Umbilical cord (tissue), 2 donors: ENCODE results near the gene C14orf180. TPM values are rescaled to one million over a fixed set of nuclear protein-coding genes. Genes with fewer than 3 reads are reported as not detected.

Source experiments
- DNase-seq: peaks from one replicate; pipeline ENCODE4 v3.0.0-alpha.2; 2015; ENCODE audit warnings: low spot score
- total RNA-seq: library from RNA; depleted of rRNA; stranded (reverse); fragments of >200 nt; gene quantifications from one replicate; pipeline ENCODE4 v1.2.3, GENCODE V29; 2014; ENCODE audit warnings: low replicate concordance; ENCODE audit not compliant: insufficient read depth

C14orf180 gene
- total RNA-seq, 1 donor from 2014 or later, result 5.1 TPM

DNA sequence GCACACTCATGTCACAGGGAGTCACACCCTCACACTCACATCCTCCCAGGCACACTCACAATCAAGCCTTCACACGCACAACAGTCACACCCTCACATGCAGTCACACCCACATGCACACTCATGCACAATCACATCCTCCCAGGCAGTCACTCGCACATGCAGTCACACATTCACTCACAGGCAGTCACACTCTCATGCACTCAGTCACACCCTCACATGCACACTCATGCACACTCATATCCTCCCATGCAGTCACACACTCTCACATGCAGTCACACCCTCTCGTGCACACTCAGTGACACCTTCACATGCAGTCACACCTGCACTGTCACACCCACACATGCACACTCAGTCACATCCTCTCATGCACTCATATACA lies 12.7 kb downstream of the C14orf180 start:
- no peak for DNase-seq

DNA sequence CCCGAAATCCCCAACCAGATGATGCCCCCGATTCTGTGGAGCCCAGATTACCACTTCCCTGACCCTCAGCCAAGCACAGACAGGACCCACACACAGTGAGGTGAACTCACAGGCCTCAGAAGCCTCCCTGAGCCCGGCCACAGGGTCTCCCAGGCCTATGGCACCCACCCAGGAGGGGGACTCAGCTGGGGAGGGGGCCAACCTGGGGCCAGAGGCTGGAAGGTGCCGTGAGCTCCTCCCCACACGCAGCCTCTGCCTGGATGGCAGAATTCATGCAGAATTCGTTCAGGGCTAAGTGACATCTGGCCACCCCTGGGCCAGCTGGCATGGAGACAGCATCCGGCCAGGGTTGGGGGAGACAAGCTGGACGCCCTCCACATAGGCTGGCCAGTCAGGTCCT lies 13.2 kb downstream of the C14orf180 start:
- DNase-seq, result no peak

DNA sequence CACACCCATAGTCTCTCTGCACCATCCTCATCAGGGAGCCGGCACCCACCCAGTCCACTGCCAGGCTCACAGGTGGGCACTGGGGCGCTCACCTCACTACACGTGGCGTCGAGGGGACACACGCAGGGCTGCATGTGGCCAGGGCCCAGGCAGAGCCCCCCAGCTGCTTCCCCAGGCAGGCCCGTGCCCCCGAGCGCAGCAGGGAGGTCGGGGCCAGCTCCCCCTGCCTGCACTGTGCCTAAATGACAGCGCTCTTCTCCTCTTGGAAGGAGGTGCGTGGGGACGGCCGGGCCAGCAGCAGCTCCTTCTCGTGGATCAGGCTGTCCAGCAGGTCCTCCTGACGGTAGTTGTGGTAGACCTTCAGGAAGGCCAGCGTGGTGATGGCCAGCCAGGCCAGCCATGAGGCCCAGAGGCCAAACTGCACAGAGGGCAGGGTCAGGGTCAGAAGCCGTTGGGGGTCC lies 13.7 kb downstream of the C14orf180 start:
- no peak for DNase-seq

DNA sequence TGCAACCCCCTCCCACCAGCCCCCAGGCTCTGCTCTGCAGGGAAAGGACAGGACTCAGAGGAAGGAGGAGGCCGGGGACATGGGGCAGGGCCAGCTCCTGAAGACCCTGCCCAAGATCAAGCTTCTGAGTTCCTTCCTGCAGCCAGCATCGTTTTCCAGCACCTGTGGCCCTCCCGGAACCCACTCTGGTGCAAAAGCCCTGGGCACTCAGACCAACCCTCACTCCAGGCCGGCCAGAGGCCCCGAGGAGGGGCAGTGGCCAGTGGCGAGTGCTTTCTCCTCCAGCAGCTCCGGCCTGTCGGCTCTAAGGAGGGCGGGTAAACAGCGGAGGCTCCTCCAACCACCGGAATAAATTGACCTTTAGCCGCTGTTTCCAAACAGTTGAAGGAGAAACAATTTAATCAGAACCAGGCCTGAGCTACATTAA lies 14.2 kb downstream of the C14orf180 start:
- no peak for DNase-seq

DNA sequence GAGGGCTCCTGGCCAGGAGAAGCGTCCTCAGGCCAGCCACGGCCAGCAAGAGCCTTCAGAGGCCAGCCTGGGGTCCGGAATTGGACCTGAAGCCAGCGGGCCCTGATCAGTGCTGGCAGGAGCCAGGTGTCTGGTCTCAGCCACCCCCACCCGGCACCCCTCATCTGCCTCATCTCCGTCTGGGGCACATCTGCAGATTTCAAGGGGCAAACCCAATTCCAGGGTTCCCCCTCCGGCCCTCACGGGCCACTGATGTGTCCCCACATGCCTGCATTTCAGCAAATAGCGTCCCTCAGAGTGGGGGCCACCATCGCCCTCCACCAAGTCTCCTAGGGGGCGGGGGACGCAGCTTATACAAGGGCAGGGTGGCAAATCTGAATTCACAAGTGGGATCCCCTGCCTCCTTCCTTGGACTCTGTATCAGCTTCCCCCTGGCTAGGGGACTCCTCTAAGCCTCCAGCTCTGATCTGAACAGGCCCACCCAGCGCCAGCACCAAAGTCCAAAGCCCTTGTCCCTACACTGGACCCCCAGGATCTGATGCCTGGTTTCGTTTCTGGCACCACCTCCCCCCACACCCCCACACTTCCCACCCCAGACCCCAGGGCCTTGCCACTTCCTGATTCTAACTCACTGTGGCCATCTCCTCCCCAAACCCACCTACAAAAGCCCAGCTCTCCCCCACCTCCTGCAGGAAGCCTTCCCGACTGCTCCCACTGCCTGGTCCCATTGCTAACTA lies 14.9 kb downstream of the C14orf180 start:
- no peak for DNase-seq

DNA sequence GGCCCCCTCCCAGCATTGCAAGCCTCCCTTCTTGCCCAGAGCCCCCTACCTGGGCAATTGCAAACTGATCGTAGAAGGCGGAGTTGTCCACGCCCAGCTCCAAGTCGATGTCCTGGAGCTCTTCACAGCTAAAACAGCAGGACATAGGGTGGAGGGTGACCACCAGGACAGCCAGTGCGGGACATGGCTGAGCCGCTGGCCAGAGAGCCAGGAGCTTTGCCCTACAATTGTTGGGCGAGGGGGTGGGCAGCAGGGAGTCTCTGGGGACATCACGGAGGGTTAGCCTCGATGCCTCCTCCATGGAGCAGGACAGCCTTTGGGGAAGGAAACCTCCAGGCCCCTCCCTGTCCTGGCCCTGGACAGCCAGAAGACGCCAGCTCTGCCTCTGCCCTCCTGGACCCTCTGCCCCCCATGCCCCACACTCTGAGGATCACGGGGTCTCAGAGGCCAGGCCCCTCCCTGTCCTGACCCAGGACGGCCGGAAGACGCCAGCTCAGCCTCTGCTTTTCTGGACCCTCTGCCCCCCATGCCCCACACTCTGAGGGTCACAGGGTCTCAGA lies 15.6 kb downstream of the C14orf180 start:
- DNase-seq, result no peak

DNA sequence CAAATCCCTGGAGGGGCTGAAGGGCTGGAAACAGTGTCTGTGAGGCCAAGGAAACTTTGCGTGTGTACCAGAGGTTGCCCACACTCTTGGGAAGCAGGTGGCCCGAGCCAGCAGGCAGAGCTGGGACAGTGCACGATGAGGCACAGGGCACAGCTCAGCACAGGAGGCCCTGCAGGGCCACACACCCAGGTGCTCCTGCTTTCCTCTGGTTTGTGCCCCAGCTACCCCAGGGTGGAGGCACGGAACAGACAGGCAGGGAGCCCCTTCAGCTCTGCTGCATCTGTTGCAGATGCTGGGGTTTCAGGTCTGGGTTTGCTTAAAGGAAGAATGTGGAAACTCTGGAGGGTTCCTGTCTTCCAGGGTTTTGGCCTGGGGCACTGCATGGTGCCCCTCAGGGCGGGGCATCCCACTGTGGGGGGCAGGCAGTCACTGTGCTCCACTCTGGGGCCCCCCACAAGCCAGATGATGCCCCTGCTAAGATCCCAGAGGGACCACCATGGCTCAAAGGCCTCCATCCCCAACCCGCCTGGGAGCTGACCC lies 16.4 kb downstream of the C14orf180 start:
- no peak for DNase-seq

DNA sequence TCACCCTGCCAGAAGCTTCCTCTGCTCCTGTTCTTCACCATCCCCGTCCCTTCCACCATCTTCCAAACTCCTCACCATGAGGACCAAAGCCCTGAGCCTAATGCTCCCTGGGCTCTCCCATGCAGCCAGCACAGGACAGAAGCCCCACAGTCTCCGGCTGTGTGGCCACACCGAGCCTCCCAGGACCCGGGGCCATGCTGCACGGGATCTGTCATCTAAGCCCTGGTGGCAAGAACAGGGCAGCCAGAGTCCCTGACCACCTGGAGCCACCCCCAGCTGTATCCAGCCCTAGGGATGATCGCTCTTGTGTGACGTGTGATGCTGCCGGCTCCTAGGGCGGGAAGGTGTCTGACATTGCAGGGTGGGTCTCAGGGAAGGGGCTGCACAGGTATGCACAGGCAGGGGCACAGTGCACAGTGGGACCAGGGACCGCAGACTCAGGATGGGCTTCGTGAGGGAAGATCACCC lies 16.9 kb downstream of the C14orf180 start:
- DNase-seq, result no peak

DNA sequence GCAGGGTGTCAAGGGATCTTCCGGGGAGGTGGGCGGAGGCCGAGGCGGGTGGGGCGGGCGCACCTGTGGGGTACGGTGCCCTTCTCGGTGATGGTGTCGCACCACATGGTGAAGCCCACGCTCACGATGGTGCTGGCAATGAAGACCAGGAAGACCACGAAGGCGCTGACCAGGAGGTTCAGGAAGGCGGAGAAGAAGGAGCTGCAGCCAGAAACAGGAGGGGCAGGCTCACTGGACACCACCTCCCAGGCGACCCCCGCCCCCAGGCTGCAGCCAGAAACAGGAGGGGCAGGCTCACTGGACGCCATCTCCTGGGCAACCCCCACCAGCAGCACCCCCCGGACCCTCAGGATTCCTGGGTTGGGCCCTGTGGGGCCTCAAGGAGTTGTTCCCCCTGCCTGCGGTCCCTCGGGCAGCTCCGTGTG lies 17.4 kb downstream of the C14orf180 start:
- no peak for DNase-seq

DNA sequence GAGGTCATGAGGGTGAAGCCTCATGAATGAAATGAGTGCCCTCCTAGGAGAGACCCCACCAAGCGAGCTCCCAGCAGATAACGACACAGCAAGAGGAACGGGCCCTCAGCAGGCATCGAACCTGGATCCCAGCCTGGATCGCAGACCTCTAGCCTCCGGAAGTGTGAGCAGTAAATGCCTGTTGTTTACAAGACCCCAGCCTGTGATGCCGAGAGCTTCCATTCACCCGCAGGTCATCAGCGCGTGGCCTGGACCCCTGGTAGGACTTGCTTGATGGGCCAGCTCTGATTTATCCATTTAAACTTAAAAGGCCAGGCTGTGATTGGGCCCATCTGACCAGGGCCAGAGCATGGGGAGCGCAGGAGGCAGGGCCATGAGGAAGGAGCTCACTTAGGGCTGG lies 18.0 kb downstream of the C14orf180 start:
- DNase-seq, result no peak

DNA sequence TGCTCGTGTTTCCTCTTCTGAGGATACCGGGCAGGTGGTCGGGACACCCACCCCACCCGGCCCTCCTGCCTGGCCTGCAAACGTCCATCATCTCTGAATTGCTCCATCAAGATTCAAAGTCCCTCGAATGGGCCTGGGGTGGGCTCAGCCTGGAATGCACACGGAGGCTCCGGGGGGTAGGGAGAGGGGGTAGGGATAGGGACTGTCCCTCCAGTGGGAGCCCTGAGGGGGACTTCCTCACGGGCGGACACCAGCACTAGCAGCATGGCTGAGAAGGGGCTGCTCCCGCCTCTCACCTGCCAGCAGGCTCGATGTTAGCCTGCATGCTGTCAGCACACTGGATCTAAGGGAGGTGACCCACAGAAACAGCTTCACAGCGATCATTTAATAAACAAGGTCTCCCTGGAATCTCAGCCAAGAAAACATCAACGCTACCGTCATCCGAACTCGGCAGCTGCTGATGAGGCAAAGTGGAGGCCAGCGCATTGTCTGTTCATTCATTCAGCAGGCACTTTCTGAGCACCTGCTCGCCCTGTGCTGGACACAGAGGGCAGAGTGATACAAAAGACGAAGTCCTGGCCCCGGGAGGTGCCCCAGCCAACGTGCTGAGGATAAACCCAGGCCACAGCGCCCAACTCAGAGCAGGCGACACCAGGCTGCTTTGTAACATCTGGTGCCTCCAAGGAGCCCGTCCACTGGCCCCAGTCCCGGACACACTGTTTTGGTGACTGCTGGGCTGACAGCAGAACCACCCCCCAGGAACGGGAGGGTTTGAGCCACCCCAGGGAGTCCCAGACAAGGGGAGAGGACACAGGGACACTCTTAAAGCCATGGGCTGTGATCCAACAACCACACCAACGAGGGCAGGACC lies 18.7 kb downstream of the C14orf180 start:
- no peak for DNase-seq

DNA sequence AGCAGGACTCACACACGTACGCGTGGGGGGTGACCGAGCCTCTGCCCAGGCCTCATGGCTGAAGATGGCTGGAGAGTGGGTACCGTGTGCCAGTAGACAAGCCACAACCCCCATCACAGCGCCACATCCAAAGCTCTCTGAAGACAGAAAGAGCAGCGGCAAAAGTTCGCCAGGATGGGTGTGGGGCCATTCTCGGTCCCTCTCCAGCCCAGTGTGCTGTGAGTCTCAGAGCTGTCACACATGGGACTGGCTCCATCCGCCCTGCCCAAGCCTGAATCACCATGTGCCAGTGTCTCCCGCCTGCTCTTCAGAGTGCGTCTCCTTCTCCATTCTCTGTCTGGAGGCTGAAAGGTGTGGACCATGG lies 19.3 kb downstream of the C14orf180 start:
- no peak for DNase-seq

DNA sequence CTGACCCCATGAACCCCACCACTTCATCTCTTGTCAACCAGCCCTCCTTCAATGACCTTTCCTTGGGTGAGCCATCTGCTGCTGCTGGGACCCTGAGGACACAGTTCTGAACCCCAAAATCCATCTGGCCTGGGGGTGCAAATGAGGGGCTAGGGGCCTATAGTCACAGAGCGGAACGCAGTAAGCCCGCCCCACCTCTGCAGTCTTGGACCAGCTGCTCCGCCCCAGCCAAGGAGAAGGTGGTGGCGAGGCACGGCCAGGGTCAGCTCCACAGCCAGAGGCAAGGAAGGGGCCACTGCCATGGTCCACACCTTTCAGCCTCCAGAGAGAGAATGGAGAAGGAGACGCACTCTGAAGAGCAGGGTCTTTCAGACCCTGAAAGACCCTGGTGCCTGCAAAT lies 19.9 kb downstream of the C14orf180 start:
- DNase-seq, result no peak

DNA sequence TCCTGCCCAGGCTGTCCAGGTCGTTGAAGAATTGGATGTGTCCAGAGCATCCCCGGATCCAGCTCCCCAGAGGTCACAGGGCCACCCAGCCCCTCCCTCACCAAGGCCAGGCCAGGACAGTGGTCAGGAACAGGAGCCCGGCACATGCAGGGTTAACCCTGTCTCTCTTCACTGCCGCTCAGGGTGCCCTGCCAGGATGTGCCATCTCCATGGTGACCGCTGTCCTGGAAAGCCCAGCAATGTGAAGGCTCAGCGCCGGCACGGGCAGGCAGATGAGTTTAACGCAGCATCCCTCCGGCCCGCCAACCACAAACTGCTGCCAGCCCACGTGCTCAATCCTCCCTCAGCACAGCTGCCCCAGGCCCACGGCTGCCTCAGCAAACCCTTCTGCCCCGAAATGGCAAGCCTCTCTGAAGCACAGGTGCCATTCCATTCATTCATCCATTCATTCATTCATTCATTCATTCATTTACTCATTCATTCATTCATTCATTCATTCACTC lies 20.6 kb downstream of the C14orf180 start:
- peak; percentile 70 for DNase-seq

DNA sequence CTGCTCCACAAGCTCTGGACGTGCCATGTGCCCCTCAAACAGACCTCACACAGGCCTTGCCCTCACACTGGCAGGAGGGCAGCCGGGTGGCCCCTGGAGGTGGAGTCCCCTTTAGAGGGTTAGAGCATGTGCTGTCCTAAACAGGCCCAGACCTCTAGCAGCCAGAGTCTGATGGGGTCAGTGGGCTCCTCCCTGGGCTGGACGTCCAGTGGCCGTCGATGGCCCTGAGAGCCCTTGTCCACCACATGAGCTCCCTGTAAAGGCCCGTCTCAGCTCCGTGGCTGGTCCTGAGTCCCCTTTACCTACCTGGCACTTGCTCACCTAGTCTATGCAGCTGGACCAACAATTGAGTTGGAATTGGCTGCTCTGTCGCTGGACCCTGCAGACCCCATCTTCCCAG lies 21.2 kb downstream of the C14orf180 start:
- DNase-seq, result no peak

DNA sequence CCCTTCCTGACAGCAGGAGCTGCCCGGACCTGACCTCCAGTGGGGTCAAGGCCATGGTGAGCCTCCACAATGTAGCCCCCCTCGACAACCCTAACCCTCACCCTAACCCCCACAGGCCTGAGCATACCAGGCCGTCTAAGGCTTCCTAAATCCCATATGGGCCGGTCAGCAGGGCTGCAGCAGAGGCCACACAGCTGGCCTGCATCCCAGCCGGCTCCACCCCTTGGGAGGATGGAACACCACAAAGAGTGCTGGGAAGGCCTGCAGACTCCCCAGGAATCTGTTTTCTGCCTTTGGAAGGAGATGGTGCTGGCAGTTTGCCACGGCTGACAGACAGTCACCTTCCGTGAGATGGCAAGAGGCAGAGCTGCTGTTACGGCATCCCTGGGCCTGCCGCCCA lies 22.2 kb downstream of the C14orf180 start:
- DNase-seq, result peak; percentile 91

DNA sequence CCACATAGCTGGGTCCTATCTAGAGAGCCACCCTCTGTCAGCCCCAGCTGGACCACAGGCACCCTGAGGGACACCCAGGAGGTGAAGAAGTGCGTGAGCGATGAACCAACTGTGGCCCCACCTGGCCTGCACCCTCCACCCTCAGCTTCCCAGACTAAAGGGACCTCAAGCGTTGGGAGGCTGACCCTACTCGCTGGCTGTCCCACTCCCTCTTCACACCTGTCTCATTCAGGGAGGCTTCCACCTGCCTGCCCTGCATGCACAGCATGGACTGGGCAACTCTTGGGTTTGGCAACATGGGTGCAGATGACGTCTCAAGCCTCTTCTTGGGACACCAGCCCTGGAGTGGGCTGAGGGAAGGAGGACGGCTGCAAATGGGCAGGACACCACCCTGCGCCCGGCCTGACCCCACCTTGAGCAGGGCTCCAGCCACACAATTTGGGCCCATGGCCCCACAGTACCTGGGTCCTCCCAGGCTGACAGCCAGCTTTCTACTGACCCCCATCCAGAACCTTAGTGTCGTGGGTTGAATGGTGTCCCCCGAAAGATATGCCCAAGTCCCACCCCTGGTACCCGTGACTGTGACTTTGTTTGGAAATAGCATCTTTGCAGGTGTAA lies 22.9 kb downstream of the C14orf180 start:
- no peak for DNase-seq

DNA sequence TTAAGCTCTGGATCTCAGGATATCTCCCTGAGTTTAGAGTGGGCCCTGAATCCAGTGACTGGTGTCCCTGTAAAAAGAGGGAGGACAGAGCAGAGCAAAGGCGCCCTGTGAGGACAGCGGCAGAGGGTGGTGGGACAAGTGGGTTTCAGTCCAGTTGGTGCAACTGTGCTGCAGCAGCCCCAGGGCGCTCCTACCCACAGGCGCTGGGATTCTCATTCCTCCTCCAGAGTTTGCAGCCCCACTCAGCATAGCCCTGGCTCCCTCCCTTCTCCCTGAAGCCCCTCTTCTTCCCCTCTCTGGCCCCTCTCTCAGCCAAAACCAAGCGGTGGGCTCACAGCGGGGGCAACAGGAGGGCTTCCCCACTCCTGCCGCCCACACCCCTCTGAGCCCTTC lies 23.4 kb downstream of the C14orf180 start:
- DNase-seq, result no peak

DNA sequence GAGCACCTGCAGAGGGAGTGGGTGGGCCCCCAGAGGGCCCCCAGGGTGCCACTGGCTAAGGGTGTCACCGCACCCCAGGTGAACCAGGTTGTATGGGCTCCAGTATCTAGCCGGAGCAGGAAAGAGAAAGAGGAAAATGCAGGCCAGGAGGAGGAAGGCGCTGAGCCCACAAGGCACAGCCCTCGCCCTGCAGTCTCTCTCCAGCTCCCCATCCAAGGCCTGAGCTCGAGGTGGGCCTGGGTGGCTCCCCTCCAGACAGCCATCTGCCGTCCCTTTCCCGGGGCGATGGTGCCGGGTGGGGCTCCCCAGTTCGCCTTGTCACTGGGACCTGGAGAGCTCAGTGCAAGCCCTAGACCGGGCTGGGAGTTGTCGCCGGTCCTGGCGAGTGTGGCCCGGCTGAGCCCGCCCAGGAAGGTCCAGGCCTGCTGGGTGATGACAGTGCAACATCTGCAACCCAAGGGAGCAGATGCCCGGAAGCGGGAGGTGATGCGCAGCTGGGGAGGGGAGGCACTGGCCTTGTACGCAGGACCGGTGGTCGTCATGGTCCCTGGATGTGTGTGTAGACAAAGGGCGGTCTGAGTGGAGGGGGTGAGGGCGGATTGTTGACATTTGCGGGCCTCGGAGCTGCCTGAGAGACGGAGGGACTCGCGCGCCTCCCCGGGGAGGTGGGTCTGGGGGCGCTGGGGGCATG lies 24.3 kb downstream of the C14orf180 start:
- DNase-seq, result no peak

DNA sequence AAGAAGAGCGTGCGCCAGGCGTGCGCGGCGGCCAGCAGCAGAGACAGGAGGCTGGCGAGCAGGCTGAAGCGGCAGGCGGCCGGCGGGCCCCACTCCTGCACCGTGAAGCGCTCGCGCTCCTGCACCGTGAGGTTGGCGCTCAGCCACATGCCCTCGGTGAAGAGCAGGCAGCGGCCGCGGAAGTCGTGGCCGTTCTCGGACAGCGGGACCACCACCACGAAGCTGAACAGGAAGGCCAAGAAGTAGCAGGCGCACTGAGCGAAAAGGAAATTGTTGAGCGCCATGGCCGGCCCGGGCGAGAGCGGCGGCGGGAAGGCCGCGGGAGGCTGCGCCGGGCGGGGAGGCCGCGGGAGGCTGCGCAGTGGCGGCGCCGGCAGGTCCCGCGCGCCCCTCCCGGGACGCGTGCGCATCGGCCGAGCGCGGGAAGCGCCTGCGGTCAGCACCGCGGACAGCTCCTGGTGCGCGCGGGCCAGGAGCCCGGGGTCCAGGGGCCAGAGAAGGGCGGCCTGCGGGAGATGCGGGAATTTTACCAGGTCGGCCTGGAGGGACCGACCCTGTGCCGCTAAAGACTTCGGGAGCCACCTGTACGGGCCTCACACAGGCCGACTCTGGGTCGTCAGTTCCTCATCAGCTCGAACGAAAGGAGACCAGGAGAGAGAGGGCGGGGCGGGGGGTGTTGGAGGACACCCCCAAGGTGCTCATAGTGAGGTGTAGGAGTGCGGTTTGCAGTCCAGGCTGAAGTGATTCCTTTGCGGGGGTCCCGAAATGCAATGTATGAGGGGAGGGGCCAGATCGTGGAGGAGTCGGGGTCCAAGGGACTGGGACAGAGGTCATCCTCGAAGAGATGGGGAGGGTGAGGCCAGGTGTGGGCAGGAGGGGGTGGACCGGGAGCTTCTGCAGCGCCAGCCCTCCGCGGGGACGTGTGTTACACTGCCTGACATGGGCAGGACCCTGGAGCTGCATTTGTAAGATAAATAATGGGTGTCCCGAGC lies 25.2 kb downstream of the C14orf180 start, which contains the start of gene TMEM179:
TMEM179 (minus strand) TSS at position 315 of the 992 bp plus-strand sequence; CDS start at position 284, 31 bp downstream.
- peak; percentile 51 for DNase-seq
